ENCODE measurements around the gene AMIGO2.

The AMIGO2 gene

GRCh38 chr12:47111392-47111778 is 31.6 kb upstream of the AMIGO2 start:
- Histone ChIP-seq H3K4me1 (ENCODE audit: control insufficient read depth in 1 of 2, insufficient read depth in 2 of 2, low read length in 2 of 2) (no peaks in the 10 kb centered on the region), H3K9ac (ENCODE audit: low read depth in 1 of 2, low read length in 2 of 2) (no peak overlapping the region), H3K27me3 (ENCODE audit: control insufficient read depth in 1 of 2, insufficient read depth in 2 of 2, low read length in 2 of 2) (no peaks in the 10 kb centered on the region), H3K9me3 (ENCODE audit: control insufficient read depth in 1 of 2, low read length in 2 of 2) (no peaks in the 10 kb centered on the region), H3K27ac (ENCODE audit: low read depth, low read length) (no peak overlapping the region), H3K4me3 (ENCODE audit: low read depth in 1 of 2, low read length in 2 of 2) (no peak overlapping the region), H3K36me3 (ENCODE audit: control insufficient read depth in 1 of 2, insufficient read depth in 2 of 2, low read length in 2 of 2) (no peaks in the 10 kb centered on the region)

GRCh38 chr12:47110718-47111391 is 31.1 kb upstream of the AMIGO2 start:
- Histone ChIP-seq H3K4me3 (ENCODE audit: low read depth in 1 of 2, low read length in 2 of 2) (no peak overlapping the region), H3K4me1 (ENCODE audit: control insufficient read depth in 1 of 2, insufficient read depth in 2 of 2, low read length in 2 of 2) (no peaks in the 10 kb centered on the region), H3K27ac (ENCODE audit: low read depth, low read length) (no peak overlapping the region), H3K36me3 (ENCODE audit: control insufficient read depth in 1 of 2, insufficient read depth in 2 of 2, low read length in 2 of 2) (no peaks in the 10 kb centered on the region), H3K27me3 (ENCODE audit: control insufficient read depth in 1 of 2, insufficient read depth in 2 of 2, low read length in 2 of 2) (no peaks in the 10 kb centered on the region), H3K9ac (ENCODE audit: low read depth in 1 of 2, low read length in 2 of 2) (no peak overlapping the region), H3K9me3 (ENCODE audit: control insufficient read depth in 1 of 2, low read length in 2 of 2) (no peaks in the 10 kb centered on the region)

- no peaks in the 10 kb centered on the region for H3K27me3 ChIP-seq (ENCODE audit: control insufficient read depth in 1 of 2, insufficient read depth in 2 of 2, low read length in 2 of 2)
- H3K9ac ChIP-seq (ENCODE audit: low read depth in 1 of 2, low read length in 2 of 2), result no peak overlapping the region
- no peaks in the 10 kb centered on the region for H3K9me3 ChIP-seq (ENCODE audit: control insufficient read depth in 1 of 2, low read length in 2 of 2)
- no peak overlapping the region for H3K4me3 ChIP-seq (ENCODE audit: low read depth in 1 of 2, low read length in 2 of 2)
- no peak overlapping the region for H3K27ac ChIP-seq (ENCODE audit: low read depth, low read length)
- no peaks in the 10 kb centered on the region for H3K36me3 ChIP-seq (ENCODE audit: control insufficient read depth in 1 of 2, insufficient read depth in 2 of 2, low read length in 2 of 2)
- no peaks in the 10 kb centered on the region for H3K4me1 ChIP-seq (ENCODE audit: control insufficient read depth in 1 of 2, insufficient read depth in 2 of 2, low read length in 2 of 2)
These were observed 30.3 kb upstream of the AMIGO2 start for GRCh38 chr12:47110011-47110541.

- Histone ChIP-seq H3K27me3 (ENCODE audit: control insufficient read depth in 1 of 2, insufficient read depth in 2 of 2, low read length in 2 of 2) (no peaks in the 10 kb centered on the region), H3K9me3 (ENCODE audit: control insufficient read depth in 1 of 2, low read length in 2 of 2) (no peaks in the 10 kb centered on the region), H3K27ac (ENCODE audit: low read depth, low read length) (no peak overlapping the region), H3K36me3 (ENCODE audit: control insufficient read depth in 1 of 2, insufficient read depth in 2 of 2, low read length in 2 of 2) (no peaks in the 10 kb centered on the region), H3K4me3 (ENCODE audit: low read depth in 1 of 2, low read length in 2 of 2) (no peak overlapping the region), H3K9ac (ENCODE audit: low read depth in 1 of 2, low read length in 2 of 2) (no peak overlapping the region), H3K4me1 (ENCODE audit: control insufficient read depth in 1 of 2, insufficient read depth in 2 of 2, low read length in 2 of 2) (no peaks in the 10 kb centered on the region)
These were observed 28.2 kb upstream of the AMIGO2 start for GRCh38 chr12:47107926-47108325.

GRCh38 chr12:47107446-47107845 is 27.7 kb upstream of the AMIGO2 start:
- Histone ChIP-seq H3K9me3 (ENCODE audit: control insufficient read depth in 1 of 2, low read length in 2 of 2) (no peaks in the 10 kb centered on the region), H3K9ac (ENCODE audit: low read depth in 1 of 2, low read length in 2 of 2) (no peak overlapping the region), H3K27ac (ENCODE audit: low read depth, low read length) (no peak overlapping the region), H3K27me3 (ENCODE audit: control insufficient read depth in 1 of 2, insufficient read depth in 2 of 2, low read length in 2 of 2) (no peaks in the 10 kb centered on the region), H3K36me3 (ENCODE audit: control insufficient read depth in 1 of 2, insufficient read depth in 2 of 2, low read length in 2 of 2) (no peaks in the 10 kb centered on the region), H3K4me1 (ENCODE audit: control insufficient read depth in 1 of 2, insufficient read depth in 2 of 2, low read length in 2 of 2) (no peaks in the 10 kb centered on the region), H3K4me3 (ENCODE audit: low read depth in 1 of 2, low read length in 2 of 2) (no peak overlapping the region)

- H3K4me3 ChIP-seq (ENCODE audit: low read depth in 1 of 2, low read length in 2 of 2), result no peak overlapping the region
- H3K9me3 ChIP-seq (ENCODE audit: control insufficient read depth in 1 of 2, low read length in 2 of 2), result no peaks in the 10 kb centered on the region
- no peaks in the 10 kb centered on the region for H3K27me3 ChIP-seq (ENCODE audit: control insufficient read depth in 1 of 2, insufficient read depth in 2 of 2, low read length in 2 of 2)
- no peaks in the 10 kb centered on the region for H3K4me1 ChIP-seq (ENCODE audit: control insufficient read depth in 1 of 2, insufficient read depth in 2 of 2, low read length in 2 of 2)
- H3K9ac ChIP-seq (ENCODE audit: low read depth in 1 of 2, low read length in 2 of 2), result no peak overlapping the region
- H3K27ac ChIP-seq (ENCODE audit: low read depth, low read length), result no peak overlapping the region
- no peaks in the 10 kb centered on the region for H3K36me3 ChIP-seq (ENCODE audit: control insufficient read depth in 1 of 2, insufficient read depth in 2 of 2, low read length in 2 of 2)
These were observed 26.3 kb upstream of the AMIGO2 start for GRCh38 chr12:47105914-47106674.

GRCh38 chr12:47102845-47103651 is 23.3 kb upstream of the AMIGO2 start:
- Histone ChIP-seq H3K4me3 (ENCODE audit: low read depth in 1 of 2, low read length in 2 of 2) (no peak overlapping the region), H3K9ac (ENCODE audit: low read depth in 1 of 2, low read length in 2 of 2) (no peak overlapping the region), H3K27me3 (ENCODE audit: control insufficient read depth in 1 of 2, insufficient read depth in 2 of 2, low read length in 2 of 2) (no peaks in the 10 kb centered on the region), H3K27ac (ENCODE audit: low read depth, low read length) (no peak overlapping the region), H3K4me1 (ENCODE audit: control insufficient read depth in 1 of 2, insufficient read depth in 2 of 2, low read length in 2 of 2) (no peaks in the 10 kb centered on the region), H3K9me3 (ENCODE audit: control insufficient read depth in 1 of 2, low read length in 2 of 2) (no peaks in the 10 kb centered on the region), H3K36me3 (ENCODE audit: control insufficient read depth in 1 of 2, insufficient read depth in 2 of 2, low read length in 2 of 2) (no peaks in the 10 kb centered on the region)

- Histone ChIP-seq H3K36me3 (ENCODE audit: control insufficient read depth in 1 of 2, insufficient read depth in 2 of 2, low read length in 2 of 2) (no peaks in the 10 kb centered on the region), H3K9me3 (ENCODE audit: control insufficient read depth in 1 of 2, low read length in 2 of 2) (no peaks in the 10 kb centered on the region), H3K27ac (ENCODE audit: low read depth, low read length) (no peak overlapping the region), H3K27me3 (ENCODE audit: control insufficient read depth in 1 of 2, insufficient read depth in 2 of 2, low read length in 2 of 2) (no peaks in the 10 kb centered on the region), H3K4me3 (ENCODE audit: low read depth in 1 of 2, low read length in 2 of 2) (no peak overlapping the region), H3K4me1 (ENCODE audit: control insufficient read depth in 1 of 2, insufficient read depth in 2 of 2, low read length in 2 of 2) (peaks cover 0 to 1% of the 10 kb centered on the region in 2 donors), H3K9ac (ENCODE audit: low read depth in 1 of 2, low read length in 2 of 2) (no peak overlapping the region)
These were observed 22.6 kb upstream of the AMIGO2 start for GRCh38 chr12:47102406-47102805.

GRCh38 chr12:47100160-47100559 is 20.4 kb upstream of the AMIGO2 start:
- Histone ChIP-seq H3K9ac (ENCODE audit: low read depth in 1 of 2, low read length in 2 of 2) (no peak overlapping the region), H3K9me3 (ENCODE audit: control insufficient read depth in 1 of 2, low read length in 2 of 2) (no peaks in the 10 kb centered on the region), H3K27me3 (ENCODE audit: control insufficient read depth in 1 of 2, insufficient read depth in 2 of 2, low read length in 2 of 2) (no peaks in the 10 kb centered on the region), H3K36me3 (ENCODE audit: control insufficient read depth in 1 of 2, insufficient read depth in 2 of 2, low read length in 2 of 2) (no peaks in the 10 kb centered on the region), H3K27ac (ENCODE audit: low read depth, low read length) (no peak overlapping the region), H3K4me1 (ENCODE audit: control insufficient read depth in 1 of 2, insufficient read depth in 2 of 2, low read length in 2 of 2) (peaks cover 0 to 4% of the 10 kb centered on the region in 2 donors), H3K4me3 (ENCODE audit: low read depth in 1 of 2, low read length in 2 of 2) (no peak overlapping the region)

GRCh38 chr12:47099610-47100009 is 19.9 kb upstream of the AMIGO2 start:
- Histone ChIP-seq H3K36me3 (ENCODE audit: control insufficient read depth in 1 of 2, insufficient read depth in 2 of 2, low read length in 2 of 2) (no peaks in the 10 kb centered on the region), H3K27ac (ENCODE audit: low read depth, low read length) (no peak overlapping the region), H3K4me3 (ENCODE audit: low read depth in 1 of 2, low read length in 2 of 2) (no peak overlapping the region), H3K9me3 (ENCODE audit: control insufficient read depth in 1 of 2, low read length in 2 of 2) (no peaks in the 10 kb centered on the region), H3K9ac (ENCODE audit: low read depth in 1 of 2, low read length in 2 of 2) (no peak overlapping the region), H3K4me1 (ENCODE audit: control insufficient read depth in 1 of 2, insufficient read depth in 2 of 2, low read length in 2 of 2) (peaks cover 0 to 4% of the 10 kb centered on the region in 2 donors), H3K27me3 (ENCODE audit: control insufficient read depth in 1 of 2, insufficient read depth in 2 of 2, low read length in 2 of 2) (no peaks in the 10 kb centered on the region)
